OCI-LY3 (cell line): ENCODE measurements around the gene ST8SIA5.

Experiments used
- EZH2phosphoT487 ChIP-seq: fragments of 200-600 bp; shearing (Covaris generic); IDR thresholded peaks from 2 replicates; pipeline ENCODE4 v1.6.1; 2018; ENCODE audit warnings: antibody characterized with exemption, mixed run types, low read depth
- TF ChIP-seq, protein P1 (sequence below): fragments of 200-600, 300-600 bp; sonication (generic); IDR thresholded peaks from 2 replicates; pipeline ENCODE4 v1.5.1; 2014; ENCODE audit warnings: antibody characterized with exemption, low read length, low read depth

DNA sequence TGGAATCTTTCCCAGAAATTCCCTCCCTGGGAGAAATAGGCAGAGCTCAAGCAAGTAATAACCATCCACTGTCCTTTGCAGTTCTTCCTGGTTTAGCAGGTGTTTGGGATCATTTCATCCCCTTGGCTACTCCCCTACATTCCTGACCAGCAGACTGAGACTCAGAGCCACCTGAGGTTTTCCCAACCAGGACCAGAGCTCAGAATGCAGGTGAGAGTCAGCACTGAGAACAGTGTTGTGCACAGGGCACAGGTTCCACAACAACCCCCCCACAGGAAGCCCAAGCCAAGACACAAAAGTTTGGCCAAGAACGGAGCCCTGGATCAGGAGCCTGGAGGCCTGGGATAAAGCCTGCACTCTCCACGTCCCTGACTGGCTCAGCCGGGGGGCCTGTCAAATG, 78.8 kb downstream of the ST8SIA5 start:
- TF ChIP-seq, protein P1, sequence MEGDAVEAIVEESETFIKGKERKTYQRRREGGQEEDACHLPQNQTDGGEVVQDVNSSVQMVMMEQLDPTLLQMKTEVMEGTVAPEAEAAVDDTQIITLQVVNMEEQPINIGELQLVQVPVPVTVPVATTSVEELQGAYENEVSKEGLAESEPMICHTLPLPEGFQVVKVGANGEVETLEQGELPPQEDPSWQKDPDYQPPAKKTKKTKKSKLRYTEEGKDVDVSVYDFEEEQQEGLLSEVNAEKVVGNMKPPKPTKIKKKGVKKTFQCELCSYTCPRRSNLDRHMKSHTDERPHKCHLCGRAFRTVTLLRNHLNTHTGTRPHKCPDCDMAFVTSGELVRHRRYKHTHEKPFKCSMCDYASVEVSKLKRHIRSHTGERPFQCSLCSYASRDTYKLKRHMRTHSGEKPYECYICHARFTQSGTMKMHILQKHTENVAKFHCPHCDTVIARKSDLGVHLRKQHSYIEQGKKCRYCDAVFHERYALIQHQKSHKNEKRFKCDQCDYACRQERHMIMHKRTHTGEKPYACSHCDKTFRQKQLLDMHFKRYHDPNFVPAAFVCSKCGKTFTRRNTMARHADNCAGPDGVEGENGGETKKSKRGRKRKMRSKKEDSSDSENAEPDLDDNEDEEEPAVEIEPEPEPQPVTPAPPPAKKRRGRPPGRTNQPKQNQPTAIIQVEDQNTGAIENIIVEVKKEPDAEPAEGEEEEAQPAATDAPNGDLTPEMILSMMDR: no peak
- no peak for TF ChIP-seq EZH2phosphoT487
